BLaER1 treated with 17β-estradiol and CSF1 and Interleukin-3, amounts not matched to agents 10 nM and 100 nM (cell line): ENCODE measurements around the gene KHNYN.

Source experiments
- H3K27ac ChIP-seq, 11 experiments: shearing (Covaris generic); formaldehyde crosslinking; 2 replicates each; pipeline ENCODE4 v1.8.1; 2022
- H3K27me3 ChIP-seq, 11 experiments: shearing (Covaris generic); formaldehyde crosslinking; 2 replicates each; pipeline ENCODE4 v1.8.1; 2022
- H3K36me3 ChIP-seq, 11 experiments: shearing (Covaris generic); formaldehyde crosslinking; 2 replicates each; pipeline ENCODE4 v1.8.1; 2022
- H3K4me1 ChIP-seq, 10 experiments: shearing (Covaris generic); formaldehyde crosslinking; 2 replicates each; pipeline ENCODE4 v1.8.1; 2022
- H3K4me2 ChIP-seq, 11 experiments: shearing (Covaris generic); formaldehyde crosslinking; 2 replicates each; pipeline ENCODE4 v1.8.1; 2022
- H3K4me3 ChIP-seq, 10 experiments: shearing (Covaris generic); formaldehyde crosslinking; 2 replicates each; pipeline ENCODE4 v1.8.1; 2022
- H3K9ac ChIP-seq, 11 experiments: shearing (Covaris generic); formaldehyde crosslinking; 2 replicates each; pipeline ENCODE4 v1.8.1; 2022
- H3K9me3 ChIP-seq, 11 experiments: shearing (Covaris generic); formaldehyde crosslinking; replicated peaks in 1 of 11; 2 replicates each; pipeline ENCODE4 v1.8.1; 2022
- H4K20me1 ChIP-seq, 11 experiments: shearing (Covaris generic); formaldehyde crosslinking; 2 replicates each; pipeline ENCODE4 v1.8.1; 2022
- Cebpa-rat ChIP-seq, 11 experiments: shearing (Covaris generic); IDR thresholded peaks; 2 replicates each; pipeline ENCODE4 v1.8.1; 2022

Gene KHNYN

DNA sequence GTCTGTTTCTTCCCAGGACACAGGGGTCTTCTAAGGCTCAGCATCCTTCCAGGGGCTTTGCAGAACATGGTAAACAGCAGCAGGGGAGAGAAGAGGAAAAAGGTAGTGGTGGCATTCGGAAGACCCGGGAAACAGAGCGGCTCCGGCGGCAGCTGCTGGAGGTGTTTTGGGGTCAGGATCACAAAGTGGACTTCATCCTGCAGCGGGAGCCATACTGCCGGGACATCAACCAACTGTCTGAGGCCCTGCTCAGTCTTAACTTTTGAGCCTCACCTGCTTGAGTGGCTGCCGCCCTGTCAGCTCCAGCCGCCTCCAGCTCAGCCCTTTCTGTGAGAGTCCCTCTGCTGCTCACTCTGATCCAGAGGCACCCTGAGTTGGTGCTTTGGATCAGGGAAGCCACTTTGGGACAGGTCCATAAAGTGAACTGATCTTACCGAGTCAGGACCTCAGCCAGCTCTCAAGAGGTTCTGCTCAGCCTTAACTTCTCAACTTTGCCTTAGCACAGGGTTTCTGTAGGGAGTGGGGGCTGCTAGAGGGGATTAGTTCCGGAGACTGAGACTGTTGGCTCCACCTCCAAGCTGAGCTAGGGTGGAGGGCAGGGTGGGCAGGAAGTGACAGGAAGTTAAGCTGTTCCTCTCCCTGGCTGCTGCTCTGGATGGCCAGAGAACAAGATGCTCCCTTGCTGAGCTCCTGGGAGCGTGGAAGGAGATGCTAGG, 7.4 kb downstream of the KHNYN start:
- H3K36me3 ChIP-seq, result peaks cover 53 to 82% (median 76%) of the 10 kb centered on the region in 11 experiments

DNA sequence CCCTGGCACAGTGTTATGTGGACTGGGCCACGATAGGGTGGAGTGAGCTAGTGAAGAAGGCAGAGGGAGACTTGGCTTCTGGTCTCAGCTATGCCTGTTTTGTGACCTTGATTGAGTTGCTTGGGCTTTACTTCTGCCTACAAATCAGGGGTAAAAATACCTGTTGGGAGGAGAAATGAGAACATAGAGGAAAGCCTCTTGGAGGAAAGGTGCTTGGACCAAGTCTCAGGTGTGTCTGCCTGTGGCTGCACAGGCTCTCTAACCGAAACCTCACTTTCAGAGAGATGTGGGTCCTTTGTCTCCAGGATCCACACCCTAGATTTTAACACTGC, 7.9 kb downstream of the KHNYN start:
- H3K4me3 ChIP-seq, result peak overlapping the region in 8 of 10 experiments; percentile 55 to 69 (median 62); a peak in 16 of 20 replicates
- peak overlapping the region; percentile 70 to 99 (median 96) for H3K4me2 ChIP-seq
- peaks cover 0 to 56% (median 9%) of the 10 kb centered on the region in 11 experiments; a peak in 12 of 22 replicates for H4K20me1 ChIP-seq
- H3K9me3 ChIP-seq, result no peaks in the 10 kb centered on the region
- no peak for TF ChIP-seq Cebpa-rat (IDR thresholded peaks at IDR 0.05)
- H3K36me3 ChIP-seq, result peaks cover 47 to 77% (median 71%) of the 10 kb centered on the region in 11 experiments
- H3K9ac ChIP-seq, result peak overlapping the region; percentile 64 to 91 (median 83); a peak in 21 of 22 replicates
- peaks cover 77 to 93% (median 92%) of the 10 kb centered on the region in 10 experiments for H3K4me1 ChIP-seq
- H3K27me3 ChIP-seq, result no peaks in the 10 kb centered on the region
- H3K27ac ChIP-seq, result peak overlapping the region; percentile 44 to 97 (median 90); a peak in 21 of 22 replicates

More for the DNA sequence above, 7.4 kb downstream of the KHNYN start:
- H3K27ac ChIP-seq, result peak overlapping the region; percentile 44 to 97 (median 90); a peak in 21 of 22 replicates
- peak overlapping the region in 9 of 10 experiments; percentile 30 to 69 (median 61); a peak in 18 of 20 replicates for H3K4me3 ChIP-seq
- peaks cover 82 to 98% (median 97%) of the 10 kb centered on the region in 10 experiments for H3K4me1 ChIP-seq
- peak overlapping the region; percentile 70 to 99 (median 96) for H3K4me2 ChIP-seq
- no peak for TF ChIP-seq Cebpa-rat (IDR thresholded peaks at IDR 0.05)
- H3K27me3 ChIP-seq, result no peaks in the 10 kb centered on the region
- peak overlapping the region; percentile 64 to 91 (median 83) for H3K9ac ChIP-seq
- no peaks in the 10 kb centered on the region for H3K9me3 ChIP-seq
- peaks cover 2 to 62% (median 13%) of the 10 kb centered on the region in 11 experiments; a peak in 15 of 22 replicates for H4K20me1 ChIP-seq

DNA sequence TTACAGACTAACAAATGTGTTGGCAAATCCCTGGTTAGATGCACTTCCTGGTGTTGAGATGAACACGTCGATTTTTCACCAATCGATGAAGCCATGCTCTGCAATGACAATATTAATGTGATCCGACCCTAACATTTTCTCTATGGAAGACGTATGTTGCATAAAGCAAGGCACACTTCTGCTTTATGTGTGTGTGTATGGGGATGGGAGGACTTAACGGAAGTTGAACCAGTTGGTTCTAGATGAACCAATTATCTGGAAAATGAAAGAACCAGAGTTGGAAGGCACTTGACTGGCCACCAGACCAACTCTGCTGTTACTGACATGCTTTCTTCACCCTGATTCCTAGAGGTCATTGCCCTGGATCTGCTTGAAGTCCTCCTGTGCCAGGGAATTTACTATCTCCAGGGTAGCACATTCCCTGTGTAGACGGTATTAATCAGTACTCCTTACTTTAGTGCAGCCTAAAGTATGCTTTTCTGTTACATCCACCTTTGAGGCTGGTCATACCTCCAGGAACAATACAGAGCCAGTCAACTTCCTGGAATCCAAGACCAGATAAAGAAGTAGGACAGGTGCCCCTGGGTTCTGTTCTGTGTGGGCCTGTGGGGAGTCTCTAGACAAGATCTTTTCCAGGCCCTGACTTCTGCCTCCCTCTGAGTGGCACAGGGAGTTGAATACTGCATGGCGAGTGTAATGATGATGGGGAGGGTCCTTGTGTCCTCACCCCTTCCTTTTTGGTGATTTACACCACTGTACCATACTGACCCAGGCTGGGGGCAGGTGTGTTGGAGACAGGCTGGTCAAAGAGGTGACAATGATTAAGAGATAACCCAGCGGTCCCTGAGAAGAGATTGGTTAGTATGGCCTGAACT, 8.7 kb downstream of the KHNYN start:
- peak overlapping the region in 10 of 11 experiments; percentile 15 to 91 (median 84); a peak in 16 of 22 replicates for H3K9ac ChIP-seq
- H3K4me1 ChIP-seq, result peaks cover 75 to 89% (median 87%) of the 10 kb centered on the region in 10 experiments
- H3K4me2 ChIP-seq, result peak overlapping the region in 10 of 11 experiments; percentile 88 to 99 (median 97); a peak in 20 of 22 replicates
- H3K27ac ChIP-seq, result peak overlapping the region in 8 of 11 experiments; percentile 88 to 97 (median 92); a peak in 17 of 22 replicates
- peaks cover 0 to 49% (median 7%) of the 10 kb centered on the region in 11 experiments; a peak in 7 of 22 replicates for H4K20me1 ChIP-seq
- H3K4me3 ChIP-seq, result peak overlapping the region in 7 of 10 experiments; percentile 55 to 69 (median 62); a peak in 6 of 20 replicates
- no peaks in the 10 kb centered on the region for H3K27me3 ChIP-seq
- no peaks in the 10 kb centered on the region for H3K9me3 ChIP-seq
- TF ChIP-seq Cebpa-rat (IDR thresholded peaks at IDR 0.05), result no peak
- H3K36me3 ChIP-seq, result peaks cover 40 to 69% (median 63%) of the 10 kb centered on the region in 11 experiments

DNA sequence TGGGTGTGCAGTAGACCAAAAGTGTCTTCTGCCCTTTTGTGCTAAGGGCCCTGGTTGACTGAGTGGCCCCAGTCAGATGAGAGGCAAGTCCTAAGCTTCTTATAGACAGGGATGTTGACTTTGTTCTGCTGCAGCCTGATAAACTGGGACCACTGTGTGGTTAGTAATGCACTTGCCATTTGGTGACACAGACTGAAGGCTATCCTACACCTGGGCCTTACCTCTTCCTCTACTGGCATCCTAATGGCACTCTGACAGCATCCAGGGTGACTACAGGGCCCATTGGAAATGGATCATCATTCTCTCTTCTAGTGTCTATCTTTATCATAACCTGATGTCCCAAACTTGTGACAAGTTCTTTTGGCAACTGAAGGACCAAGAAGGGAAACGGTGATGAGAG, 9.5 kb downstream of the KHNYN start:
- peaks cover 0 to 43% (median 7%) of the 10 kb centered on the region in 11 experiments; a peak in 7 of 22 replicates for H4K20me1 ChIP-seq
- peaks cover 75 to 84% (median 82%) of the 10 kb centered on the region in 10 experiments for H3K4me1 ChIP-seq
- TF ChIP-seq Cebpa-rat (IDR thresholded peaks at IDR 0.05), result no peak
- H3K27me3 ChIP-seq, result no peaks in the 10 kb centered on the region
- no peak overlapping the region for H3K4me3 ChIP-seq
- H3K27ac ChIP-seq, result peak overlapping the region in 5 of 11 experiments; percentile 90 to 97 (median 95); a peak in 6 of 22 replicates
- H3K9ac ChIP-seq, result 0 out of 22 replicates have a peak overlapping the region, but pooled peaks of 2 of the 11 experiments have one; percentile 15 to 53
- peaks cover 0 to 3% (median 2%) of the 10 kb centered on the region in 11 experiments; a peak in 11 of 22 replicates for H3K9me3 ChIP-seq
- H3K4me2 ChIP-seq, result peak overlapping the region in 10 of 11 experiments; percentile 91 to 99 (median 97); a peak in 19 of 22 replicates
- peaks cover 33 to 63% (median 55%) of the 10 kb centered on the region in 11 experiments for H3K36me3 ChIP-seq

DNA sequence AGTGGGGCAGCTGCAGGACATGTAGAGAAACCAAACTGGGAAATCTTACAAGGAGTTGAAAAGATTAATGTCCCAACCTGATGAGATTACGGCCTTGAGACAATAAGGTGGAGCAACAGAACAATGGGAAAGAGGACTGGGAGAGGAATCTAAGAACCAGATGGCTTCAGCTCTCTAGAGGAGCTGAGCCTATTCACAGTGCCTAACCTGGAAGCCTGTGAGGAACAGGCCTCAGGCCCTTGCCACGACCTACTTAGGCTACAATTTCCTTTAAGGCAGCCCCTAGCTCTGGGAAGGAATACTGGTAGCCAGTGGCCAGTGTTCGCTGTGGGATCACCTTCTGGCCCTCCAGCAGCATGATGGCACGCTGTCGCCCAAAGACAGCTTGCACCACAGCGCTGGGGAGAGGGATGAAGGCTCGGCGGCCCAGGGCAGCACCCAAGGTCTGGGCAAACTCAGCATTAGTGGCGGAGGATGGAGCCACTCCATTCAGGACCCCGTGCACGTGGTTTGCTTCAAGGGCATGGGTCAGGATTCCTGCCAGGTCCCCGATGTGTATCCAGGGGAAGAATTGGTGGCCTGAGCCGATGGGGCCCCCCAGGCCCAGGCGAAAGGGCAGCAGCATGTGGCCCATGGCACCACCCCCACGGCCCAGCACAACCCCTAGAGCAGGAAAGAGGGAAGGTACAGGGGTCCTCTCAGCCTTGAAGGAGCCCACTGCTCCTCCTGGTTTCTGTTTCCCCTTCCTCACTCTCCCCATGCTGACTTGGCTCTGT, 10.3 kb downstream of the KHNYN start:
- H3K36me3 ChIP-seq, result peaks cover 33 to 64% (median 48%) of the 10 kb centered on the region in 11 experiments
- H3K9ac ChIP-seq, result peak overlapping the region in 5 of 11 experiments; percentile 15 to 96 (median 31); a peak in 7 of 22 replicates
- peaks cover 67 to 83% (median 80%) of the 10 kb centered on the region in 10 experiments for H3K4me1 ChIP-seq
- H4K20me1 ChIP-seq, result peaks cover 0 to 41% (median 7%) of the 10 kb centered on the region in 11 experiments; a peak in 7 of 22 replicates
- peak overlapping the region in 7 of 11 experiments; percentile 14 to 97 (median 23); a peak in 10 of 22 replicates for H3K27ac ChIP-seq
- peak overlapping the region in 2 of 10 experiments; percentile 7 to 84; a peak in 3 of 20 replicates for H3K4me3 ChIP-seq
- H3K9me3 ChIP-seq, result peaks cover 2 to 11% (median 10%) of the 10 kb centered on the region in 11 experiments; a peak in 21 of 22 replicates
- H3K4me2 ChIP-seq, result peak overlapping the region; percentile 91 to 99 (median 96)
- no peaks in the 10 kb centered on the region for H3K27me3 ChIP-seq
- TF ChIP-seq Cebpa-rat (IDR thresholded peaks at IDR 0.05), result no peak

DNA sequence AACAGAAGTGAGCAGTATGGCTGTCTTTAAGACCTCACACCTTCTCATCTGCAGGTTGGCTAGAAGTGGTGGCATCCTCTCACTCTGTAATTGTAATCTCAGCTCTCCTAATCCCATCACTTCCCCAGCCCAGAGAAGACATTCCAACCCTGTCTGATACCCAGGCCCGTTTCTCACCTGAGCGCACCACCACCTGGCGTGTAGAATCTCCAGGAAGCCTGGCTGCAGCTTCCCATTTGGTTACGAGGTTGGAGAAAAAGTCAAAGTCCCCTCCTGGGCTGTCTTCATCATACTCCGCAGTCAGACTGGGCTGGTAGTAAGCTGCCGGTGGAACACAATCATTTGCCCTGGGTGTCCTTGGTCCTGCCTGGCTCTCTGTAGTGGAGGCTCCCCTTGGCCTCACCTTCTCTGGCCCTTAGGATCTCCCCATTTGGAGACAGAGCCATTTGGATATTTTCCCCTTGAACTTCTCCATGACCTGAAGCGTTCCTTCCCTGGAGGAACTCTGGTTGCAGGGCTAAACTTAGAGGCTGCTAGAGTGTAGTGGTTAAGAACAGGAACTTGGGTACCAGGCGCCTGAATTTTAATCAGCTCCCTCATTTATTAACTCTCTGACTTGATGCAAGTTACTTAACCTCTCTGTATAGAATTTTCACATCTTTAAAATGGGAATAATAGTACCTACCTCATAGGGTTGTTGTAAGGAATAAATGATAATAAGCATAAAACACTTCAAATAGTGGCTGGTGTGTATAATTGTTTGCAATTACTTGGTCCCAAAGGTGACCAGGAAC, 11.0 kb downstream of the KHNYN start:
- TF ChIP-seq Cebpa-rat (IDR thresholded peaks at IDR 0.05), result no peak
- Histone ChIP-seq H3K27me3 (no peaks in the 10 kb centered on the region), H3K9ac (peak overlapping the region in 10 of 11 experiments; percentile 88 to 97 (median 92); a peak in 17 of 22 replicates), H3K27ac (peak overlapping the region in 6 of 11 experiments; percentile 56 to 97 (median 94); a peak in 11 of 22 replicates), H3K4me3 (peak overlapping the region in 9 of 10 experiments; percentile 70 to 85 (median 75); a peak in 14 of 20 replicates), H3K36me3 (peaks cover 33 to 64% (median 48%) of the 10 kb centered on the region in 11 experiments), H3K9me3 (peaks cover 10 to 18% (median 18%) of the 10 kb centered on the region in 11 experiments), H3K4me2 (peak overlapping the region; percentile 91 to 99 (median 96)), H3K4me1 (peaks cover 60 to 82% (median 77%) of the 10 kb centered on the region in 10 experiments), H4K20me1 (peaks cover 0 to 33% (median 7%) of the 10 kb centered on the region in 11 experiments; a peak in 7 of 22 replicates)

DNA sequence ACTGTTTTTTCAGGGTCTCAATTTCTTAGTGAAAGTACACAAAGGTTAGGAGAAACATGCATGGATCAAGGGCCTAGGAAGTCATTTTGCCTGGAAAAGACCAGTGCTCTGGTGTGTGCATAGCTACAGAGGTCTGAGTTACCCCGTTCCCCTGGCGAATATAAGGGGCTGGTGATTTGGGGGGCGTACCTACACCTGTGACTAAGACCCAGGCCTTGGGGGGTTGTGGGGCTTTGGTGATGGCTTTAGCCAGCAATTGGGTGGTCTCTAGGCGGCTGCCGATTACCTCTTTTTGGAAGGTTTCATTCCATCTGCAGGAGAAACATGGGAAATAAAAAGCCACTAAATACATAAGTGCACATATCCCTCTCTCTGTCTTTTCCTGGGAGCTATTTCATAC, 11.7 kb downstream of the KHNYN start:
- H3K9me3 ChIP-seq, result peaks cover 17 to 25% (median 21%) of the 10 kb centered on the region in 11 experiments
- no peaks in the 10 kb centered on the region for H3K27me3 ChIP-seq
- peaks cover 0 to 27% (median 7%) of the 10 kb centered on the region in 11 experiments; a peak in 7 of 22 replicates for H4K20me1 ChIP-seq
- H3K36me3 ChIP-seq, result peaks cover 33 to 58% (median 43%) of the 10 kb centered on the region in 11 experiments
- peak overlapping the region; percentile 70 to 85 (median 74) for H3K4me3 ChIP-seq
- peak overlapping the region; percentile 88 to 97 (median 91); a peak in 21 of 22 replicates for H3K9ac ChIP-seq
- peak overlapping the region; percentile 88 to 99 (median 95); a peak in 20 of 22 replicates for H3K27ac ChIP-seq
- TF ChIP-seq Cebpa-rat (IDR thresholded peaks at IDR 0.05), result no peak
- peaks cover 53 to 76% (median 70%) of the 10 kb centered on the region in 10 experiments for H3K4me1 ChIP-seq
- H3K4me2 ChIP-seq, result peak overlapping the region; percentile 91 to 99 (median 96)
